Left lung (tissue), 10 donors: ENCODE results near the gene DNM1. TPM values are rescaled to one million over a fixed set of nuclear protein-coding genes. Genes with fewer than 3 reads are reported as not detected.

Source experiments
- ATAC-seq: fragments of 200-7000 bp; cut with Tn5 transposase; one replicate; pipeline ENCODE4 v1.9.1; 2020; ENCODE audit warnings: moderate library complexity
- DNase-seq, 4 donors: peaks; one replicate each; pipeline ENCODE4 v3.0.0-alpha.2; 2013 to 2020
- H3K27ac ChIP-seq, 2 donors: fragments of 200-600 bp; sonication (generic) in 1 of 2; one replicate each; pipeline versions ENCODE4 v1.5.0 to v1.8.0; 2020 to 2021
- H3K27me3 ChIP-seq, 2 donors: fragments of 200-600 bp; sonication (generic) in 1 of 2; one replicate each; pipeline versions ENCODE4 v1.5.0 to v1.8.0; 2020 to 2021
- H3K36me3 ChIP-seq, 2 donors: fragments of 200-600 bp; sonication (generic) in 1 of 2; one replicate each; pipeline versions ENCODE4 v1.5.0 to v1.8.0; 2020 to 2021
- H3K4me1 ChIP-seq, 2 donors: fragments of 200-600 bp; one replicate each; pipeline ENCODE4 v1.8.0; 2021
- H3K4me3 ChIP-seq, 2 donors: fragments of 200-600 bp; sonication (generic) in 1 of 2; one replicate each; pipeline versions ENCODE4 v1.5.0 to v1.8.0; 2020 to 2021; ENCODE audit warnings: mild to moderate bottlenecking in 1 of 2
- H3K9me3 ChIP-seq, 2 donors: fragments of 200-600 bp; sonication (generic) in 1 of 2; one replicate each; pipeline versions ENCODE4 v1.5.0 to v1.8.0; 2020 to 2021
- intact Hi-C, 2 donors: fragments of 100-400 bp; cut with DNase I; formaldehyde crosslinking; loops; one replicate each; pipeline versions ENCODE4 v1.11.2 to v1.14.2; 2022
- polyA plus RNA-seq, 6 donors: library from polyadenylated mRNA; unstranded; fragments of 120-200 nt; gene quantifications; one replicate each; pipeline ENCODE4 v1.2.1, GENCODE V29; 2013; ENCODE audit not compliant: insufficient read length in 6 of 6
- total RNA-seq, 2 donors: library from RNA; stranded (reverse); fragmentation: NEBNext Ultra II Directional; extraction: Animal tissue kit (Norgen Biotek cat#: 25700); gene quantifications; one replicate each; pipeline ENCODE4 v1.2.1, GENCODE V29; 2021
- TF ChIP-seq, protein P1 (sequence below), 2 donors: fragments of 200-600 bp; sonication (generic) in 1 of 2; IDR thresholded peaks; one replicate each; pipeline versions ENCODE4 v1.5.0 to v1.8.0; 2021; ENCODE audit warnings: antibody characterized with exemption in 2 of 2
- donor health status: DM: no; HTN: yes; CAD: no.
- donor health status: DM: no; HTN: no; CAD: no.

DNM1 gene
- total and polyA plus RNA-seq, 8 donors, result 9.0 to 90.0 (median 62.2) TPM

- DNase-seq, result no peak
- H3K4me1 ChIP-seq, result no peaks in the 10 kb centered on the region
- peaks cover 0 to 81% of the 10 kb centered on the region in 2 donors for H3K36me3 ChIP-seq
- no peak for ATAC-seq
- H3K27me3 ChIP-seq, result no peaks in the 10 kb centered on the region
- TF ChIP-seq, protein P1, sequence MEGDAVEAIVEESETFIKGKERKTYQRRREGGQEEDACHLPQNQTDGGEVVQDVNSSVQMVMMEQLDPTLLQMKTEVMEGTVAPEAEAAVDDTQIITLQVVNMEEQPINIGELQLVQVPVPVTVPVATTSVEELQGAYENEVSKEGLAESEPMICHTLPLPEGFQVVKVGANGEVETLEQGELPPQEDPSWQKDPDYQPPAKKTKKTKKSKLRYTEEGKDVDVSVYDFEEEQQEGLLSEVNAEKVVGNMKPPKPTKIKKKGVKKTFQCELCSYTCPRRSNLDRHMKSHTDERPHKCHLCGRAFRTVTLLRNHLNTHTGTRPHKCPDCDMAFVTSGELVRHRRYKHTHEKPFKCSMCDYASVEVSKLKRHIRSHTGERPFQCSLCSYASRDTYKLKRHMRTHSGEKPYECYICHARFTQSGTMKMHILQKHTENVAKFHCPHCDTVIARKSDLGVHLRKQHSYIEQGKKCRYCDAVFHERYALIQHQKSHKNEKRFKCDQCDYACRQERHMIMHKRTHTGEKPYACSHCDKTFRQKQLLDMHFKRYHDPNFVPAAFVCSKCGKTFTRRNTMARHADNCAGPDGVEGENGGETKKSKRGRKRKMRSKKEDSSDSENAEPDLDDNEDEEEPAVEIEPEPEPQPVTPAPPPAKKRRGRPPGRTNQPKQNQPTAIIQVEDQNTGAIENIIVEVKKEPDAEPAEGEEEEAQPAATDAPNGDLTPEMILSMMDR (IDR thresholded peaks at IDR 0.05), result no peak
- intact Hi-C loops, result no loop called here
- no peak overlapping the region for H3K27ac ChIP-seq
- H3K9me3 ChIP-seq, result no peaks in the 10 kb centered on the region
- H3K4me3 ChIP-seq, result no peak overlapping the region
Observed at GRCh38 chr9:128168731-128169308, 34.4 kb upstream of the DNM1 start.

- Histone ChIP-seq H3K27me3 (no peaks in the 10 kb centered on the region), H3K27ac (no peak overlapping the region), H3K4me3 (no peak overlapping the region), H3K36me3 (peaks cover 0 to 81% of the 10 kb centered on the region in 2 donors), H3K9me3 (no peaks in the 10 kb centered on the region), H3K4me1 (no peaks in the 10 kb centered on the region)
- no peak for DNase-seq
- ATAC-seq, result no peak
- TF ChIP-seq, protein P1 (IDR thresholded peaks at IDR 0.05), result no peak
- intact Hi-C loops, result no loop called here
Observed at GRCh38 chr9:128169492-128169891, 33.7 kb upstream of the DNM1 start.

DNA sequence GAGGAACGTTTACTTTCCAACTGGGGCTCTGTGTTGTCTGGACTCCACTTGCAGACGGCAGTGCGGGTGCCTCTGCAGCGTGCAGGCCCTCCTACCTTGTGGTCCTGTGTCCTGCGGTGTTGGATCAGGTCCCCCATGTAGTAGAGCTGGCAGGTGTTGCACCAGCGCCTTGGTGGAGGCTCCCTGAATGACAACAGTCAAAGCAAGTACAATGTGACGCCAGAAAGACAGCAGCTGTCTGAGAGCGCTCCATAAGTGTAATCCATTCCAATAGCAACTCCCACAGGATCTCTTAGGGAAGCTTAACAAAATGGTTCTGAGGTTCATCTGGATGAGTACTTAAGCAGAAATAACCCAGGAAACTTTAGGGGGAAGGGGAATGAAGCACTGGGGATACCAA, 33.3 kb upstream of the DNM1 start:
- Histone ChIP-seq H3K27ac (no peak overlapping the region), H3K27me3 (no peaks in the 10 kb centered on the region), H3K36me3 (peaks cover 0 to 81% of the 10 kb centered on the region in 2 donors), H3K9me3 (no peaks in the 10 kb centered on the region), H3K4me1 (no peaks in the 10 kb centered on the region), H3K4me3 (no peak overlapping the region)
- DNase-seq (no peak), ATAC-seq (no peak)
- TF ChIP-seq, protein P1 (IDR thresholded peaks at IDR 0.05), result no peak
- intact Hi-C loops, result no loop called here

- DNase-seq (no peak), ATAC-seq (no peak)
- H3K4me3 ChIP-seq, result no peak overlapping the region
- H3K36me3 ChIP-seq, result peaks cover 4 to 81% of the 10 kb centered on the region in 2 donors
- no peaks in the 10 kb centered on the region for H3K4me1 ChIP-seq
- peaks cover 0 to 3% of the 10 kb centered on the region in 2 donors for H3K9me3 ChIP-seq
- H3K27me3 ChIP-seq, result no peaks in the 10 kb centered on the region
- TF ChIP-seq, protein P1 (IDR thresholded peaks at IDR 0.05), result no peak
- intact Hi-C loops, result no loop called here
- H3K27ac ChIP-seq, result no peak overlapping the region
Observed at GRCh38 chr9:128174062-128174461, 29.1 kb upstream of the DNM1 start.

DNA sequence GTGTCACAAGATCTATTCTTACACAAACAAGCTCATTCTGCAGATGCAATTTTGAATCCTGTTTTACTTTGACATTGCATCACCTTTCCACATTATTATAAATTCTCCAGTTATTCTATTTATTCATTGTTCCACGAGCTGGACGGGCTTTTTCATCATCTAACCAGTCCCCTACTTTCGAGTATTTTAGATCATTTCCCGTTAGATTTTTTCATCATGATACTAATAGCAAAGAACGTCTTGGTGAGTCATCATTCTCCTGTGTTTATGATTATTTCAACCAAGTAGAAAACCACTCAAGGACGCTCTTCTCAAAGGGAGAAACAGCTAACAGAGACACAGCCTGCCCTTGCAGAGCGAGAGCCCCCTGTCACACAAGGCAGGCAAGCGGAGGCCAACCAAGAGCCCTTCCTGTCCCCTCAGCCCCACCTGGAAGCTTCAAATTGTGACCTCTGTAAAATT, 28.0 kb upstream of the DNM1 start:
- no peaks in the 10 kb centered on the region for H3K27me3 ChIP-seq
- peaks cover 0 to 7% of the 10 kb centered on the region in 2 donors for H3K9me3 ChIP-seq
- H3K36me3 ChIP-seq, result peaks cover 4 to 81% of the 10 kb centered on the region in 2 donors
- H3K27ac ChIP-seq, result no peak overlapping the region
- no peak for DNase-seq
- TF ChIP-seq, protein P1 (IDR thresholded peaks at IDR 0.05), result no peak
- no peak for ATAC-seq
- no peaks in the 10 kb centered on the region for H3K4me1 ChIP-seq
- H3K4me3 ChIP-seq, result no peak overlapping the region
- intact Hi-C loops, result no loop called here
